Effector CD8-positive, alpha-beta T cell (primary cell): ENCODE results near the gene DNLZ.
A peak's percentile ranks its signal among the peaks of the same experiment; 100 is the strongest.

Source experiments
- DNase-seq: peaks from one replicate; lab custom pipeline; 2025; lab: John Stamatoyannopoulos, UW

DNLZ gene

DNA sequence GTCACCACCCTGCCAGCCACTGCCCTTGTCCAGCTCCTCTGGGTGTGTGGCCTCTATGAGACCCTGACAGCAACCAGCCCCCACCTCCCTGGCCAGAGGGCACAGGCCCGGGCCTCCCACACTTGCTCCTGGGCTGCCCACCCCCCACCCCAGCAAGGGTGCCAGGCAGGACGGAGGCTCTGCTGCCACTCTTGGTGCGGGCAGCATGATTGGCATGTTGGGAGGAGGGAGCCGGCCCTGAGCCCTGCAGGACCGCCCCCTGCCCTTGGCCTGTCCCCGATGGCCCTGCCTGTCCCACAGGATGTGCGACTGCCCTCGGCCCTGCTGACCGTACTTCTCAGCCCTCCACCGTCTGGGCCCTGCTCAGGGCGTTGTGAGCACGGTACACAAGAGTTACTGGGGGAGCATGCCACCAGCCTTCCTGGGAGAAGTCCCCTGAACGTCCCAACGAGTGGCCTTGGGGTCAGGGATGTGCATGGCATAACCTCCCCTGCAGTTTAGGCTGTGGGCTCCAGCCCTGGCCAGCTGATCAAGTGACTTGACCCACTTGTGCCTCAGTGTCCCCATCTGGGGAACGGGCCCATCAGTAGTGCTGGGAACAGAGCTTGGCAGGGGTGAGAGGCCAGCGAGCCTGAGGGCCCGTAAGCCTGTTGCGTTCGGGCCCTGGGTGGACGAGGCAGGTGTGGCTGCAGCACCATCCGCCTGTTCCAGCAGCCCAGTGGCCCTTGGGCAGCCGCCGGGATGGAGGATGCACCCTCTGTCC, 20.2 kb downstream of the DNLZ start:
- DNase-seq: no peak

DNA sequence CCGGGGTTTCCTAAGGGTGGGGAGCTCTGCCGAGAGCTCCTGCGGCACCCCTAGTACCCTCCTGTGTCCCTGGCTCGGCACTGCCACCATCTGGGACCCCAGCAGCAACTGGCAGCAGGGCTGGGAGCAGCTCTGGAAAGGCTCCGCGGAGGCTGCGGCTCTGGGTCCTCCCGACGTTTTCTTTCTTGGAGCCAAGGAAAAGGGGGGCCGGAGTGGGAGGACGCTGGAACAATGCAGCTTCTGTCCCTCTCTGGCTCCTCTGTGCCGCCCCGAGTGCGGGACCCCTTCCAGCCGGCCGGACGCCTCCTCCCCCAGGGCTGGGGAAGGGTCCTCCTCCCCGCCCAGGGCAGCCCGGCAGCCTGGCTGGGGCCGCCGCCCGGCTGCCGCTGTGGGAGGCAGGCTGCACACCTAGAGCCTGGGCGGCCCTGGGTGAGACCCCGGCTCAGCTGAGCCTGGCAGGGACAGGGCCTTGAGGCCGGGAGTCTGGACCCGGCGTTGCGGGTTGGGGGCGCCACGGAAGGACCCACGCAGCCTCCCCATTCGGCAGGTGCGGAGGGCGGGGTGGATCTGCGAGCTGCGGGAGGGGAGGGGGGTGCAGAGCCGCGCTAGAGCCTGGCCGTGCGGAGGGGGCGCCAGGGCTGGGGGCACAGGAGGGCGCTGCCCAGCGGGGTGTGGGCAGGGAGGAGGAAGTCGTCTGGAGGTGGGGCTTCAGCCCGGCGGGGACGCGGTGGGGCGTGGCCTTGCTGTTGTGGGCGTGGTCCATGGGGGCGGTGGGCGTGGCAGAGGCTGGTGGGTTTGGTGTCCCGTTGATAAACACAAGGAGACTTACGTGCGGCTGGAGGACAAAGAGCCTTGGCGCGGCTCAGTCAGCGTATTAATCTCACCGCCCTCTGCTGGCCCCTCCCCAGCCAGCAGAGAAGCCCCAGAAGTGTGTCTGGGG, 21.1 kb downstream of the DNLZ start:
- DNase-seq: peak; percentile 27

DNA sequence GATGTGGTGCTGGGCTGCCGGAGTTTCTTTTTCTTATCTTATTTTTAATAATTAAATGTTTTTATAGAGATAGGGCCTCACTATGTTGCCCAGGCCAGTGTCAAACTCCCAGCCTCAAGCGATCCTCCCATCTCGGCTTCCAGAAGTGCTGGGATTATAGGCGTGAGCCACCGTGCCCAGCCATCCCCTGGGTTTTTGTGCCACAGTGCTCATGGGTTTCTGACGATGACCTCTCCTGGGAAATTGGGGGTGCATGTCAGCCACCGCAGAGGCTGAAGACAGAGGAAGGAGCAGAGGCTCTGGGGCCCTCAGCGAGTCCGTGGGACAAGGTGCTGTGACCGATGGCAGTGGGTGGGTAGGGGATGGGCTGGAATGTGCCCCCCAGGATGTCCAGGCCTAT, 21.8 kb downstream of the DNLZ start:
- DNase-seq: no peak

DNA sequence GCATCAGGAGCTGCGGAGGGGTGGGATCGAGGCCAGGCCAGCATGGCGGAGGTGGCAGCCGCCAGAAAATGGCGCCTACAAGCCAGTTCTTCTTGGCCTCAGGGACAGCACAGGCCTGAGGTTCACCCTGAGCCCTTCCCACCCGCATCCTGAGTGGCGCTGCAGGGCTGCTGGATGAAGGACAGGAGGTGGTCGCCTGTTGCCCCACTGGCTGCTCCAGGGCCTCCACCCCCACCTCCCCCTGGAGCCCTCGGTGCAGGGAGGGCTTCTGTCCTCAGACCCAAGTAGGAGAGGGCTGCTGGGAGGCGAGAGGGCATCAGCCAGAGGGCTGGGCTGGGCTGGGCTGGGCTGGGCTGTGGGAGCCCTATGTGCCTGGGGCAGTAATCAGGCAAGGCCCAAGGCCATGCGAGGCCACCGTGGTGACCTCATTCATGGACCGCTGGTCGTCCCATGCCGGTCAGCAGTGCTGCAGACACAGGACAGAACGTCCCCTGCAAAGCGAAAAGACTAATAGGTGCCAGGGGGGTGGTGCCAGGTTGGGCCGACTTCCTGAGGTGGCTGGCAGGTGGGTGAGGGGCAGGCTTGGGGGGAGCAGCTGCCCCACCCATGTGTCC, 22.4 kb downstream of the DNLZ start:
- DNase-seq: no peak

DNA sequence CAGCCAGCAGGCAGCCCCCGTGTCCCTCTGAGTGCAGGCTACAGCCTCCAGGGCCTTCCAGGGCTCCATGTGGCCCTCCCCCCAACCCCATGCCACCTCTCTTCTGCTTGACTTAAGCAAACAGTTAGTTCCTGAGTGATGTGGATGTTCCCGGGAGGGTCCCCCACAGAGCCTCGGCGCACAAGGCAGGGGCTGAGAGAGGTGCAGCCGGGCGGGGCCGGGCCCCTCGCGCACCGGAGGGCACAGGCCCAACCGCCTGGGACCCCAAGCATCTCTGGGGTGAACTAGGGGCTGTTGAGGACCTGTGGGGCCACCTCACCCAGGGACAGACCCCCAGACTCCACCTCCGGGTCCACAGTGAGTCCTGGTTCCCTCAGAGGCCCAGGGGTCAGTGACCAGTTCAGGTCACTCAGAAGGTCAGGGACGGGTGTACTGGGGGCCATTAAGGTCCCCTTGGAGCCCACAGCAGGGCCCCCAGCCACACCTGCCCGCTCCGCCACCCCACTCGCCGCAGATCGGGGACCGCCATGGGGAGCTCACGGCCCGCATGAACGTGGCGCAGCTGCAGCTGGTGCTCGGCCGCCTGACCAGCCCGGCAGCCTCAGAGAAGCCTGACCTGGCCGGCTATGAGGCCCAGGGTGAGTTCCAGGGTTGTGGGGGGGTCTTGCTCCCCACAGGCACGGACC, 23.0 kb downstream of the DNLZ start:
- no peak for DNase-seq

DNA sequence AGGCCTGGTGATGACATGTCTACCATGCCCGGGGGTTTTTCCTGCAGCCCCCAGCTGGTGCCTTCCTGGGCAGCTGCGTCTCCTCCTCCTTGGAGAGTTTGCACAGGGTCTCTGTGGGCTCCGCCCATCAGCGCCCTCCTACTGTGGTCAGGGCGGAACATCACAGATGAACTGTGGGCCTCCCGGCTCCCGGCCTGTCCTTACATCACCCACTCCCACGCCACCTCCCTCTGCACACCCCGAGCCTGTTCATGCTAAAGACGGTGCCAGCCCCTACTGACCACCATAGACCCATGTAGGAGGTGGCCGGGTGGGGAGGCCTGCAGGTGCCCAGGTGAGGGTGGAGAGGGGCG, 23.6 kb downstream of the DNLZ start:
- no peak for DNase-seq

DNA sequence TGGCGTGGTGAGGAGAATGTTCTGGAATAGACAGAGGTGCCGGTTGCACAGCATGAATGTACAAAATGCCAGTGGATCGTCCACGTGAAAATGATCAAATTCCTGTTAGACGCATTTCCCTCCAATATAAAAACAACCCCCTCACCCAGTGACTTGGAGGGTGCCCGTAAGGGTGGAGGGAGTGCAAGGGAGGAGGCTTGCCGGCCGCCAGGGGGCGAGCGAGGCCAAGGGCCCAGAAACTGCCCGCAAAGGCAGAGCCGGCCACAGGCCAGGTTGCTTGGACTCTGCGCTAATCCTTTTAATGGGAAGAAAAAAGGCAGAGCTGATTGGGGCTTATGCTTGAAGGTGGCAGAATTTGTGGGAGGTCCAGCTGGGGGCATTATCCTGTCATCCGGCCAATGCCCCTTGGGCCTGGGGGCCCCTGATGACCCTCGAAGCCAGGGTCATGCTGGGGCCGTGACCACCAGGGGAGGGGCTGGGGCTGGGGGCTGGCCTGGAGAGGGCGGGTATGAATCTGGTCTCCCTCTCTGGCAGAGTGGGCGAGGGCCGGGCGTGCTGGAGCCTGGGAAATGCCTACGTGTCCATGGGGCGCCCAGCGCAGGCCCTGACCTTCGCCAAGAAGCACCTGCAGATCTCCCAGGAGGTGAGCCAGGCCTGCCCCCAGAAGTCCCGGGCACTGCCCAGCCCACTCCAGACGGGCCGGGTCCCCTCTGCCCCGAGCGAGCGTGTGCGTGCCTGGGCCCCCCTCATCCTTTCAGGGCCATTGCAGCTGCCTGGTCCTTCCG, 24.2 kb downstream of the DNLZ start:
- no peak for DNase-seq

DNA sequence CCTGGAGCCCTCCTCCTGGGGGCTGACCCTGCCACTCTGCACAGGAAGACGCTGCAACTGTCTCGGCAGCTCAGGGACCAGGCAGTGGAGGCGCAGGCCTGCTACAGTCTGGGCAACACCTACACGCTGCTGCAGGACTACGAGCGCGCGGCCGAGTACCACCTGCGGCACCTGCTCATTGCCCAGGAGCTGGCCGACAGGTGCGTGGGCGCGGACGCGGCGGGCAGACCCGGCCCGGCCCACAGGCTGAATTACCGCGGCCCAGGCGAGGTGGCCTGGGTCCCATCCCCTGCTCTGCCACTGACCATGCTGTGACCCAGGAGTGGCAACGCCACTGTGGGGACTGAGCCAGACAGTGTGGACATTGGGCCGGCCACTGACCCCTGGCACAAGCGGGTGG, 25.0 kb downstream of the DNLZ start:
- no peak for DNase-seq

DNA sequence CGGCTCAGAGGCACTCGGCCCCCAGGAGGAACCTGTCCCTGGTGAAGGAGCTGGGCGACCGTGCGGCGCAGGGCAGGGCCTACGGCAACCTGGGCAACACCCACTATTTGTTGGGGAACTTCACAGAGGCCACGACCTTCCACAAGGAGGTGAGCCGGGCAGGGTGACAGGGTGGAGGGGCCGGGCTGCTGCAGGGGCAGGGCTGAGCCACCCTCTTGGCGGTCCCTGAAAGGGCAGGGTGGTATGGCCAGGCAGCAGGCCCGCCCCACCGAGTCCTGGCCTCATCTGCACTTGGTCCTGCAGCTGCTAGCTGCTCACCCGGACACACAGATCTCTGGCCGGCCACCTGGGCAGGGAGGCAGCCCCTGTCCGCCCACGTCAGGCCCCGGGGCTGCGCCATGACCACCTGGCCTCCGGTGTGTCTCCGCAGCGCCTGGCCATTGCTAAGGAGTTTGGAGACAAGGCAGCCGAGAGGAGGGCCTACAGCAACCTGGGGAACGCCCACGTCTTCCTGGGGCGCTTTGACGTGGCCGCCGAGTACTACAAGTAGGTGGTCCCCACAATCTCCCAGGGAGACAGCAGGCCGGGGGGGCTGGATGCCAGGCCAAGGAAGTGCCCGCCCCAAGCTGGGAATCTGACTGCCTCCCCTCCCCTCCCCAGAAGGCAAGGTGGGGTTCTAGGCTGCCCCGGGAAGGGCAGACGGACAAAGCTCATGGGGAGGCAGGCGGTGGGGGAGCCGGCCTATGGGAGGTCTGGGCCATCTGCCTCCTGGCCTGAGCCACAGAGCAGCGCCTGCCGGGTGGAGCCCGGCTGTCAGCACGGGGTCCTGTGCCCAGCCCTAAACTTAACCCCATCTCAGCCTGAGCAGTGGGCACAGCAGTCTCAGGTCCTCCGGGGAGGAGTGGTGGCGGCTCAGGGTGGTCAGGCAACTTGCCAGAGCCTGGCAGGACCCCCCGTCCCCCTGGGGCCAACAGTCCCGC, 25.8 kb downstream of the DNLZ start:
- no peak for DNase-seq

DNA sequence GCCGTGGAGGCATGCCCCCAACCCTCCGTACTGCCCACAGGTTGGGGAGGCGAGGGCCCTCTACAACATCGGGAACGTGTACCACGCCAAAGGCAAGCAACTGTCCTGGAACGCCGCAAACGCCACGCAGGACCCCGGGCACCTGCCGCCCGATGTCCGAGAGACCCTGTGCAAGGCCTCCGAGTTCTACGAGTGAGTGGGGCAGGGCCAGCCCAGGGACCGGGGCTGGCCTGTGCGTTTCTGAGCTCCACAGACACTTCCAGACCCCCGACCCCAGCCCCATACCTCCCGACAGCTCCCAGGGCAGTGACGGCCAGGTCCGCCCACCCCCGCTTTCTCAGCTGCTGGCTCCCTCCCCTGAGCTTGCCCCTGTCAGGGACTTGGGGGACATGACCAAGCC, 26.7 kb downstream of the DNLZ start:
- no peak for DNase-seq

DNA sequence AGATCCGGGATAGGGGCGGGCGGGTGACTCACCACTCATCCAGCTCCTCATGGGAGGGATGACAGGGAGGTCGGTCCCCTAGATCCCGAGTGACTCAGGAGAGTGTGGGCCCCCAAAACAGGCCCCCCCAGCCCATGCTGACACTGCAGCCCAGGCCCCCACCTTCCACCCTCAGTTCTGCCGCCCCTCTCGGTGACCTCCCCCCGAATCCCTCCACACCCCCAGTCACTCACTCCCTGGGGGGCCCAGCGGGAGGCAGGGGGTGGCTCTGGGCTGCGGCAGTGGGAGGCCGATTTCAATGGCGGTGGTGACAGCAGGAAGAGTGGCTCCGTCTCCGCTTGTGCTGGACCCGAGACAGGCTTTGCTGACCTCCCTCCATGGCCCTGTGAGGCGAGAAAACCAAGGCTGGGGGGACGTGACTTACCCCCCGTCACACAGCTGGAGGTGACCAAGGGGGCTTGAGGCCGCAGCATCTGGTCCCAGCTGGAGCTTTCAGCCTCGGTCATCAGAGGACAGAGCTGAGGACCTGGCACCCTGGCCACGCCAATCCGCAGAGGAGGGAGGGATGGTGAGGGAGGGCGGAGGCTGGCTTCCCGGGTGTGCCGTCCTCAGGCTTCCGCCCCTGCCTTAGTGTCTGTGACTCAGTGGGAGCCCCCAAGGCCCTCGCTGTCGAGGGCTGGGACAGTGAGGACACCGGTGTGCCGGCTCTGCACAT, 27.2 kb downstream of the DNLZ start:
- no peak for DNase-seq

DNA sequence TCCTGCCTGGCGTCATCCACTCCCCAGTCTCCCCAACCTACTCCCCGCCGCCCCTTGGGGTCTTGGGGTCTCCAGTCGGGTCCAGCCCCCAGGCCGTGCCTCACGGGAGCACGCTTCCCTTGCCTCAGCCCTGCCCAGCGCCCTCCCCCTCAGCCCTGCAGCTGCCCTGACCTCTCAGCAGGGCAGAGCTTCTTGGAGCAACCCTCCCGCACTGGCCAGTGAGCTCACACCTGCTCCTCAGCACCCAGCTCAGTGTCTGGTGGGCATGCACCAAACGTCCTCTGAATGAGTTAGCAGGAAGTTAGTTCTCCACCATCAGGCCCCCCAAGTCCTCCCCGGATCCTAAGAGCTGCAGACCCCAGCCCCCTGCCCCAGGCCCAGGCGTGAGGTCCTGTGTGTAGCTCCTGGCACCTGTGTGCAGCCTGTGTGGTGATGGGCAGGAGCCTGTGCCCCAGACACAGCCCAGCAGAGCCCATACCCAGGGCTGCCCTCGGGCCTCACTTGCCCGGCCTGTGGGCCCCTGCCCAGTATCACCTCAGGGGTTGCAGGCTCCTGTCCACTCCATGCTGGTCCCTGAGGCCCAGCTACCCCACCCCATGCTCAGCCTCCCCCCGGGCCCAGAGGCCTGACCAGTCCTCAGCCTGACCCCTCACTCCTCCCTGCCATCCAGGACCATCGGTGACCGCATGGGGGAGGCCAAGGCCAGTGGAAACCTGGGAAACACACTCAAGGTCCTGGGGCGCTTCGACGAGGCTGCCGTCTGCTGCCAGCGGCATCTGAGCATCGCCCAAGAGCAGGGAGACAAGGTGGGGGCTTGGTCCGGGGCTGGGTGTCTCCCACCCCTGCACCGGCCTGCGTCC, 28.0 kb downstream of the DNLZ start:
- DNase-seq: no peak

DNA sequence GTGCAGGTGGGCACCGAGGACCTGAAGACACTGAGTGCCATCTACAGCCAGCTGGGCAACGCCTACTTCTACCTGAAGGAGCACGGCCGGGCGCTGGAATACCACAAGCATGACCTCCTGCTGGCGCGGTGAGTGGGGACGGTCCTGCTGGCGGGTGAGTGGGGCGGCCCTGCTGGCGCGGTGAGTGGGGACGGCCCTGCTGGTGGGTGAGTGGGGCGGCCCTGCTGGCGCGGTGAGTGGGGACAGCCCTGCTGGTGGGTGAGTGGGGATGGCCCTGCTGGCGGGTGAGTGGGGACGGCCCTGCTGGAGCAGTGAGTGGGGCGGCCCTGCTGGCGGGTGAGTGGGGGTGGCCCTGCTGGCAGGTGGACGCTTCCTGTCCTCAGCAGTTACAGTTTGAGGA, 29.0 kb downstream of the DNLZ start:
- no peak for DNase-seq

DNA sequence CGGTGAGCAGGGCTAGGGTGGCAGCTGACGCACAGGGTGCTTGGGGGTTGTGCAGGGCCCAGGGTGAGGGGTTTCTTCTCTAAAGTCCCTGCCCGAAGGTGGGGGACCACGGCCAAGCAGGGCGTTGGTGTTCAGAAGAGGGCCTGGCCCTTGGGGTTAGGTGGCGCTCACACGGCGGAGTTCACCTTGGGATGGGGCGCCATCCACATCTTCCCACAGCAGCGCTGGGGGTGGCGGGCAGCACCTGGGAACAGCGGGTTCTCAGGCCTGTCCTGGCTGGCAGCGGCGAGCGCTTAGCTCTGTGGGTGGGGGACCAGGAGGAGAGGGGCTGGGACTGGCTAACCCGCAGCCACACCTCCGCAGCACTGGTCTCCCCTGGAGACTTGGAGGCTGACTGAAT, 30.1 kb downstream of the DNLZ start:
- DNase-seq: no peak

DNA sequence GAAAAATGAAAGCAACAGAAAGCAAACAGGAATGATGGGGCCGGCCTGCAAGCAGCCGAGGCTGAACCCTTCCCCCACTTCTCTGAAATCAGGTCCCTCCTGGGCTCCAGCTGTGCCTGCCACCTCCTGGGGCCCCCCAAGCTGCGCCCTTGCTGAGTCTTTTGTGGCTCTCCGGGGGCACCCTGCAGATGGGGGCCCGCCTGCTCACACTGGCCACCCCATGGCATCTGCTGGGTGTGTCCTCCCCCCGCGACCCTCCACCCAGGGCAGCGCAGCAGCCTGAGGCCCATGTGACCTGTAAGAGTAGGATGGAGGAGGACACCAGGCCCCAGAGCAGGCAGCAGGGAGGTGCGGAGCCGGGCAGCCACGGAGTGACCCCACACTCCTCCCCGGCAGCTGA, 30.5 kb downstream of the DNLZ start:
- no peak for DNase-seq

DNA sequence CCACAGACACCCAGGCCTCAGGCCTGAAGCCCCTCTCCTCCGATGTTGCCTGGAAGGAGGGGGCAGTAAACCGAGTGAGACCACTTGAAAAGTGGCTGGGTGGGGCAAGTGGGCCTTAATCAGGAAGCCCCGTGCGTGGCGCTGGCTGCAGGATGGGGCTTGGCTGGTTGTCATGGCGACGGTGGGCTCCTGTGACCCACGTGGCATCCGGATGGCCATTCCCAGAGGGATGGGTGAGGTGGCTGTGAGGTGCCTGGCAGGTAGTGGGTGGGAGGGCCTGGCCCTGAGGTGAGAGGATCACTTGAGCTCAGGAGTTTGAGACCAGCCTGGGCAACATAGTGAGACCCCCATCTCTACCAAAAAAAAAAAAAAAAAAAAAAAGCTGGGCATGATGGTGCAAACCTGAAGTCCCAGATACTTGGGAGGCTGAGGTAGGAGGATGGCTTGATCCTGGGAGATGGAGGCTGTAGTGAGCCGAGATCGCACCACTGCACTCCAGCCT, 31.0 kb downstream of the DNLZ start:
- no peak for DNase-seq

DNA sequence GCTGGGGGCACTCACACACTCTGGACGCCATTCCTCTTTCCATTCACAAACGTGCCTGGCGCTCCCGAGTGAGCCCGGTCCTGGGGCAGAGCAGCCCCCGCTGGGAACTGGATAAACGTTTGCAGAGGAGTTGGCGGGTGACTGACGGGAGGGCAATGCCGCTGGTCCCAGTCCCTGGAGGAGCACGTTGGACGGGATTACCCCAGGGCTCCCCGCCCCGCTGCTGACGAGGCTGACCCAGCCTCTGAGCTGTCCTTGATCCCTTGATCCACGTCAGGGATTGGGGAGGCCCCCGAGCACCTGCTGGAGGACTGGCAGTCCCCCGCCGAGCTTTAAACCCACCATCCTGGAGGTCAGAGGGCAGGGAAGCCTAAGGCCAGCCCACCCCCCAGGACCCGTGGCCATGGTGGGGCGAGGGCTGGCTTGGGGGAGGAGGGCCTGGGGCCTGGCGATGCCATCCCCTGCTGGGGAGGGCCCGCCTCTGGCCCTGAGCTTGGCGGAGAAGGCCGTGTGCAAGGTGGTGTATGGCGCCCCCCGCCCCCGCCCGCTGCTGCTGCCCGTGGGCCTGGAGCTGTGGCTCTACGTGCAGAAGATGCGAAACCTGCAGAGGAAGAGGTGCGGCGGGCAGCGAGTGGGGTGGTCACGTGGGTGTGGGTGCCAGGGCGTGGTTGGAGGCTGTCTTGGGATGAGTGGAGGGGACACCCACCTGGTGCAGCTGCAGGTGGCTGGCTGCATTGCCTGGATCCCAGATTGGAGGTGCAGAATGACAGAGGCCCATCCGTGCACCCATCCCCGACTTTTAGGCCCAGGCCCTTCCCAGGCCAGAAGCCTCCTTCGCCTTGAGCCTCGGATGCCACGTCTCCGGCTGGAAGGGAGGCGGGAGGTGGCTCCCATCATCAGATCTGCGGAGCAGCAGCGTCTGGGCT, 31.7 kb downstream of the DNLZ start:
- no peak for DNase-seq
